Stimulated activated CD8-positive, alpha-beta memory T cell treated with anti-CD3 and anti-CD28 coated beads, Interleukin-7, amount 100 ng/mL, for 1 hour (primary cell): ENCODE results near the gene CELSR1.
"Not testable (repeated sequence)": the region's sequence is repeated elsewhere in the genome, so short reads cannot be mapped to it uniquely, and the experiment has no call there.

Experiments
- DNase-seq, 2 donors: peaks; one replicate each; pipeline ENCODE4 v3.0.0-alpha.2; 2020; ENCODE audit warnings: low read depth in 2 of 2

Gene CELSR1

GRCh38 chr22:46511151-46512038 is 26.0 kb downstream of the CELSR1 start:
- DNase-seq: no peak

- no peak for DNase-seq
These were observed 27.9 kb downstream of the CELSR1 start for GRCh38 chr22:46509416-46510089.

- DNase-seq: no peak
These were observed 28.9 kb downstream of the CELSR1 start for GRCh38 chr22:46508491-46508999.

- DNase-seq: no peak
These were observed 29.7 kb downstream of the CELSR1 start for GRCh38 chr22:46507451-46508425.

- DNase-seq: no peak
These were observed 32.8 kb downstream of the CELSR1 start for GRCh38 chr22:46504584-46504983.

- DNase-seq: no peak
These were observed 34.8 kb downstream of the CELSR1 start for GRCh38 chr22:46502440-46503175.

GRCh38 chr22:46501701-46502100 is 35.7 kb downstream of the CELSR1 start:
- DNase-seq: no peak

- not testable (repeated sequence) for DNase-seq
These were observed 36.2 kb downstream of the CELSR1 start for GRCh38 chr22:46501265-46501664.

GRCh38 chr22:46500201-46500600 is 37.2 kb downstream of the CELSR1 start:
- no peak for DNase-seq

- DNase-seq: no peak
These were observed 37.6 kb downstream of the CELSR1 start for GRCh38 chr22:46499805-46500189.

GRCh38 chr22:46491946-46492345 is 45.5 kb downstream of the CELSR1 start:
- no peak for DNase-seq

- DNase-seq: no peak
These were observed 46.9 kb downstream of the CELSR1 start for GRCh38 chr22:46490538-46490937.

GRCh38 chr22:46486996-46487717 is 50.3 kb downstream of the CELSR1 start:
- no peak for DNase-seq

- DNase-seq: no peak
These were observed 52.4 kb downstream of the CELSR1 start for GRCh38 chr22:46484861-46485595.

- DNase-seq: no peak
These were observed 53.1 kb downstream of the CELSR1 start for GRCh38 chr22:46484156-46484860.

GRCh38 chr22:46483353-46483752 is 54.1 kb downstream of the CELSR1 start:
- DNase-seq: no peak

GRCh38 chr22:46482056-46482675 is 55.3 kb downstream of the CELSR1 start:
- DNase-seq: no peak

- DNase-seq: no peak
These were observed 56.0 kb downstream of the CELSR1 start for GRCh38 chr22:46481386-46481785.

- no peak for DNase-seq
These were observed 57.0 kb downstream of the CELSR1 start for GRCh38 chr22:46480396-46480795.
